Glutamatergic neuron (in vitro differentiated cells): Measurements from ENCODE around the gene ANKMY1. TPM values are rescaled to one million over a fixed set of nuclear protein-coding genes. Genes with fewer than 3 reads are reported as not detected.
A peak's percentile ranks its signal among the peaks of the same experiment; 100 is the strongest.

Experiments used
- DNase-seq: peaks from one replicate; pipeline ENCODE4 v3.0.0; 2022
- H3K27ac Mint-ChIP-seq: one replicate; pipeline ENCODE4 v1.8.0; 2020; ENCODE audit warnings: mild to moderate bottlenecking, mixed read lengths, inconsistent platforms; ENCODE audit not compliant: unreplicated experiment
- H3K27me3 Mint-ChIP-seq: one replicate; pipeline ENCODE4 v1.8.0; 2020; ENCODE audit warnings: mild to moderate bottlenecking, moderate library complexity, mixed read lengths, inconsistent platforms; ENCODE audit not compliant: unreplicated experiment
- H3K36me3 Mint-ChIP-seq: one replicate; pipeline ENCODE4 v1.8.0; 2020; ENCODE audit warnings: mild to moderate bottlenecking, mixed read lengths, inconsistent platforms; ENCODE audit not compliant: unreplicated experiment
- H3K4me1 Mint-ChIP-seq: one replicate; pipeline ENCODE4 v1.8.0; 2020; ENCODE audit warnings: mild to moderate bottlenecking, low read depth, mixed read lengths, inconsistent platforms; ENCODE audit not compliant: unreplicated experiment
- H3K4me3 Mint-ChIP-seq: one replicate; pipeline ENCODE4 v1.8.0; 2020; ENCODE audit warnings: mild to moderate bottlenecking, mixed read lengths, inconsistent platforms; ENCODE audit not compliant: unreplicated experiment
- H3K9me3 Mint-ChIP-seq: one replicate; pipeline ENCODE4 v1.8.0; 2020; ENCODE audit warnings: mild to moderate bottlenecking, moderate library complexity, mixed read lengths, inconsistent platforms; ENCODE audit not compliant: unreplicated experiment
- CTCF ChIP-seq: fragments of 200-600 bp; sonication (generic); IDR thresholded peaks from one replicate; pipeline ENCODE4 v1.5.0; 2021; ENCODE audit not compliant: partially characterized antibody, unreplicated experiment
- total RNA-seq: library from RNA; stranded (reverse); fragmentation: NEBNext Ultra II Directional; extraction: Animal tissue kit (Norgen Biotek cat#: 25700); gene quantifications from one replicate; pipeline ENCODE4 v1.2.1, GENCODE V29; 2021; ENCODE audit not compliant: unreplicated experiment

The ANKMY1 gene
- total RNA-seq, 1 donor from 2014 or later, result 9.0 TPM

GRCh38 chr2:240513549-240514287 lies 44.1 kb downstream of the ANKMY1 start:
- H3K36me3 Mint-ChIP-seq, result peaks cover 10% of the 10 kb centered on the region
- H3K4me1 Mint-ChIP-seq, result peaks cover under 1% of the 10 kb centered on the region
- H3K27ac Mint-ChIP-seq, result peak overlapping the region; percentile 7
- no peak overlapping the region for H3K4me3 Mint-ChIP-seq
- peak; percentile 83 for TF ChIP-seq CTCF
- peaks cover 1% of the 10 kb centered on the region for H3K9me3 Mint-ChIP-seq
- peaks cover 9% of the 10 kb centered on the region for H3K27me3 Mint-ChIP-seq
- DNase-seq, result peak; percentile 91

GRCh38 chr2:240512666-240513535 lies 44.9 kb downstream of the ANKMY1 start:
- Mint-ChIP-seq H3K9me3 (peaks cover 1% of the 10 kb centered on the region), H3K36me3 (peaks cover 3% of the 10 kb centered on the region), H3K27me3 (peaks cover 12% of the 10 kb centered on the region), H3K4me1 (no peaks in the 10 kb centered on the region), H3K27ac (no peak overlapping the region), H3K4me3 (no peak overlapping the region)
- no peak for DNase-seq
- no peak for TF ChIP-seq CTCF

- Mint-ChIP-seq H3K4me3 (no peak overlapping the region), H3K9me3 (peaks cover 1% of the 10 kb centered on the region), H3K4me1 (no peaks in the 10 kb centered on the region), H3K27ac (no peak overlapping the region), H3K36me3 (no peaks in the 10 kb centered on the region), H3K27me3 (peaks cover 12% of the 10 kb centered on the region)
- DNase-seq, result no peak
- TF ChIP-seq CTCF, result no peak
Observed at GRCh38 chr2:240512109-240512485, 45.7 kb downstream of the ANKMY1 start.

- no peaks in the 10 kb centered on the region for H3K36me3 Mint-ChIP-seq
- no peak overlapping the region for H3K4me3 Mint-ChIP-seq
- TF ChIP-seq CTCF, result no peak
- H3K9me3 Mint-ChIP-seq, result peaks cover 1% of the 10 kb centered on the region
- H3K4me1 Mint-ChIP-seq, result no peaks in the 10 kb centered on the region
- no peak overlapping the region for H3K27ac Mint-ChIP-seq
- DNase-seq, result no peak
- H3K27me3 Mint-ChIP-seq, result peaks cover 10% of the 10 kb centered on the region
Observed at GRCh38 chr2:240511351-240512108, 46.3 kb downstream of the ANKMY1 start.
